ENCODE results near the gene RPLP1.

RPLP1 gene

GRCh38 chr15:69490356-69491037 is 37.9 kb downstream of the RPLP1 start:
- DNase-seq (ENCODE audit: low spot score) = no peak
- in situ Hi-C loops (cut with MboI; ENCODE audit: low pct_unique_long_range_greater_than_20kb, low sequenced_read_pairs, unreplicated experiment) = loop anchor here (25.0 kb wide), 1 partner anchor 1222 kb away; no protein-coding TSS in a partner anchor
- no peak for TF ChIP-seq CTCF (IDR thresholded peaks at IDR 0.05; ENCODE audit: extremely low read depth, insufficient read depth, missing control alignments)

GRCh38 chr15:69491038-69491505 is 38.5 kb downstream of the RPLP1 start:
- no peak for TF ChIP-seq CTCF (IDR thresholded peaks at IDR 0.05; ENCODE audit: extremely low read depth, insufficient read depth, missing control alignments)
- in situ Hi-C loops (cut with MboI; ENCODE audit: low pct_unique_long_range_greater_than_20kb, low sequenced_read_pairs, unreplicated experiment) = loop anchor here (25.0 kb wide), 1 partner anchor 1221 kb away; no protein-coding TSS in a partner anchor
- no peak for DNase-seq (ENCODE audit: low spot score)

- in situ Hi-C loops (cut with MboI; ENCODE audit: low pct_unique_long_range_greater_than_20kb, low sequenced_read_pairs, unreplicated experiment) = loop anchor here (25.0 kb wide), 1 partner anchor 1219 kb away; no protein-coding TSS in a partner anchor
- no peak for TF ChIP-seq CTCF (IDR thresholded peaks at IDR 0.05; ENCODE audit: extremely low read depth, insufficient read depth, missing control alignments)
- DNase-seq (ENCODE audit: low spot score) = no peak
Measured at GRCh38 chr15:69493406-69493805, 40.8 kb downstream of the RPLP1 start.

GRCh38 chr15:69496001-69496400 is 43.4 kb downstream of the RPLP1 start:
- no peak for TF ChIP-seq CTCF (IDR thresholded peaks at IDR 0.05; ENCODE audit: extremely low read depth, insufficient read depth, missing control alignments)
- in situ Hi-C loops (cut with MboI; ENCODE audit: low pct_unique_long_range_greater_than_20kb, low sequenced_read_pairs, unreplicated experiment) = loop anchor here (25.0 kb wide), 1 partner anchor 1216 kb away; no protein-coding TSS in a partner anchor
- DNase-seq (ENCODE audit: low spot score) = no peak

- no peak for DNase-seq (ENCODE audit: low spot score)
- in situ Hi-C loops (cut with MboI; ENCODE audit: low pct_unique_long_range_greater_than_20kb, low sequenced_read_pairs, unreplicated experiment) = loop anchor here (25.0 kb wide), 1 partner anchor 1215 kb away; no protein-coding TSS in a partner anchor
- no peak for TF ChIP-seq CTCF (IDR thresholded peaks at IDR 0.05; ENCODE audit: extremely low read depth, insufficient read depth, missing control alignments)
Measured at GRCh38 chr15:69497076-69497475, 44.5 kb downstream of the RPLP1 start.

- in situ Hi-C loops (cut with MboI; ENCODE audit: low pct_unique_long_range_greater_than_20kb, low sequenced_read_pairs, unreplicated experiment) = loop anchor here (25.0 kb wide), 1 partner anchor 1215 kb away; no protein-coding TSS in a partner anchor
- TF ChIP-seq CTCF (IDR thresholded peaks at IDR 0.05; ENCODE audit: extremely low read depth, insufficient read depth, missing control alignments) = no peak
Measured at GRCh38 chr15:69497667-69498066, 45.0 kb downstream of the RPLP1 start.

More at GRCh38 chr15:69497667-69498066, 45.0 kb downstream of the RPLP1 start:
- no peak for DNase-seq (ENCODE audit: low spot score)
